Stimulated activated CD4-positive, alpha-beta T cell treated with anti-CD3 and anti-CD28 coated beads, TNF-alpha, amount 100 ng/mL, for 24 hours (primary cell): ENCODE data around the gene CRISP1.
"Not testable (repeated sequence)": the region's sequence is repeated elsewhere in the genome, so short reads cannot be mapped to it uniquely, and the experiment has no call there.

ENCODE experiments used
- DNase-seq, 3 experiments: peaks; one replicate each; pipeline ENCODE4 v3.0.0-alpha.2; 2020; ENCODE audit warnings: low read depth in 3 of 3

CRISP1 gene, protein sequence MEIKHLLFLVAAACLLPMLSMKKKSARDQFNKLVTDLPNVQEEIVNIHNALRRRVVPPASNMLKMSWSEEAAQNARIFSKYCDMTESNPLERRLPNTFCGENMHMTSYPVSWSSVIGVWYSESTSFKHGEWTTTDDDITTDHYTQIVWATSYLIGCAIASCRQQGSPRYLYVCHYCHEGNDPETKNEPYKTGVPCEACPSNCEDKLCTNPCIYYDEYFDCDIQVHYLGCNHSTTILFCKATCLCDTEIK

DNA sequence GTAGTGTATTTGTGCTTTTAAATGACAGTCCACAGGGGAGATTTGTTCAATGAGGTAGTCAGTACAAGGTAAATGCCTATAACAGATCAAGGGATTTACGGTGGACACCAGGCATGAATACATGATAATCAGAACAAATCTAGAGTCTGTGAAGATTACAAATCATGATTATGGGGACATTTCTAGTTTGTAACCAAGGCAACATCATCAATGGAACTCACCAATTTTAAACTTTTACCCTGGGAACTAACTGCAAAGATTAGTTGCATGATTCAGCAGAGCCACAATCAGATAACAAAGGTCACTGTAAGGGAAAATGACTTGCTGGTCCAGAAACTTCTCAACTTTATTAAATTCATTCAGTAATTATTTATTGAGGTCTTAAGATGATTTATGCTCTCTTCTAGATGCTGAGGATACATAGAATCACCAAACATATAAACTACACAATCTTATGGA is at the start of gene CRISP1:
CRISP1 (minus strand) TSS at position 51 of the 459 bp plus-strand sequence. CDS start 9,135 bp downstream, outside the sequence.
- DNase-seq: no peak

DNA sequence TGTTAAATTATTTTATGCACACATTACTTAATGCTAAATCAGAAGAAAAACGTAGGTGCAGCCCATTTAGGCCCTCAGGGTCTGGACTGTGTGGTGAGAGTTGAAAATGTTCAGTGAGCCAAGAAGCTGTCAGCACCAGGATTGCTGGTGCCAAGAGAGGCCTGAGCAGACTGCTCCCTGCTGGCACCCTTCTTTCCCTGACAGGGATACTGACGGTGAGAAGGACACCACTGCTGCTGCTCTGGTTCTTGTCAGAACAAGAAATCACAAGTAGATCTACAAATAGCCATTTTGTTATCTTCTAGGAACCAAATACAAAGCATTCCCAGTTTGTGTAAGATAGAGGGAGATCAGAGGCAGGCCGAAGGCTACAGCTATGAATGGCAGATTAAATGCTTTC is 48.7 kb upstream of the CRISP1 start:
- DNase-seq: no peak

DNA sequence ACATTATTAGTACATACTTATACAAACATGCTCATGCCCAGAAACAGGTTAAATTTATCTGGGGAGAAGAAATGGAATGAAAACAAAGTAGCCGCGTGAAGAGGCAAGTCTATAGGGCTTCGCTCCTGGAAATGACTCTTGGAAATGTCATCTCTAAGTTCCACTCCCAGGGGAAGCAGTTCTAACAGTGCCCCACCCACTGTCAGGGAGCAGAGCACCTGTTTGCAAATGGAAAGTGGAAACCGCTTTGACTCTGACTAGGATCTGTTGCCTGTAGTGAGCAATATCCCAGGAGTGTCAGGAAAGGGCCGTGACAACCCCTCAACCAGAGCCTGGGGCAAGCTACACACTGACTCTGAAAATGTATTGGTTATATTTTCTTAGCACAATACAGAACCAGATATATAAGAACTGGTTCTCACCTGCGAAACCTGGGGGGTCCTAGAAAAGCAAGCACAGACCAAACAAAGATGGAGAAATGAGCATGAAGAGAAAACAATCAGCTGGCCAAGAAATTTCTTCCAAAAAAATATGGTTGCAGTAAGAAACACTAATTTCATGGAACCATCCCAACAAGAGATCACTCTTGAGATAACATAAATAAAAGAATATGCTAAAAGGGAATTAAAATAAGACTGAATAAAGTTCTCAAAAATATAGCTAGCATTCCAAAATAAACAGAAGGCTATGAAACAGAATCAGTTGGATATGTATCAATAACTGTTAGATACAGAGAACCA is 47.5 kb upstream of the CRISP1 start:
- no peak for DNase-seq

DNA sequence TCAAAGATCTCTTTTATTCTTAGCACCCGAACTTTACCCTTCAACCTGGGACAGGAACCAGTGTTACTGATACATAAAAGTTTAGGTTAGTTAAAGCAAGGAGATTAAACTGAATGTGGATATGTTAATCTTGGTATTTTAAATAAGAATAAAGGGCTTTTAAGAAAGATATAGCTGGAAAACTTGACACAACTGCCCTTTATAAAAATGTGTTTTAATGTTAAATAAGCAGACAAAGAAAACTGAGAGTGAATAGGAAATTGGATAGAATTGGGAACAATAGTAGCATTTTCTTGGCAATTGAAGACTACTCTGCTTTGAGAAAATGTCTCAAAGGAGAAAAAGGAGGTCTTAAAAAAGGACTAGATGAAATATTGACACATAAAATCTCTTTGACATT is 45.9 kb upstream of the CRISP1 start:
- no peak for DNase-seq

DNA sequence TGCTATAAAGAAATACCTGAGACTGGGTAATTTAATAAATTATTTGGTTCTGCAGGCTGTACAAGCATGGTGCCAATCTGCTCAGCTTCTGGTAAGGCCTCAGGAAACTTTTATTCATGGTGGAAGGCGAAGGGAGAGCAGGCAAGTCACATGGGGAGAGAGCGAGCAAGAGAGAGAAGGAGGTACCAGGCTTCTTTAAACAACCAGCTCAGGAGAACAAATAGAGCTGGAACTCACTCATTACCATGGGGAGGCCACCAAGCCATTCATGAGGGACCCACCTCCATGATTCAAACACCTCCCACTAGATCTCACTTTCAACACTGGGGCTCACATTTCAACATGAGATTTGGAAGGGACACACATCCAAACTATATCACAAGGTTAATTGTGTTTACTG is 44.9 kb upstream of the CRISP1 start:
- no peak for DNase-seq

DNA sequence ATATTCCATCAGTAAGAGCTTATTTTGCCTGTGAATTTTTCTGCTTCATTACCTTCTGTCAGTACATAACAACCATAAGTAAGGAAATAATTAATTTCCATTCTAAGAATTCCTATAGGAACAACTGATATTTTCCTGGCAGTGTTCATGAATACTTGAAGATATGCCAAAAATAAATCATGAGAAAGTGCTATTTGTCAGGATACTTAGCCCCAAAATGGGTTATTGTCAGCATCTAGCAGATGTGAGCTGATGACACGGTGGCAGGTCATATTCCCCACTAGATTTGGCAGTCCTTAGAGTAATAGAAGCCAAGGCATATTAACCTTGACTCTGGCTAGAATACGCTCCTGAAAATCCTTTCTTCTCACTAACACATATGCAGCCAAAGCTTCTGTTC is 43.2 kb upstream of the CRISP1 start:
- no peak for DNase-seq

DNA sequence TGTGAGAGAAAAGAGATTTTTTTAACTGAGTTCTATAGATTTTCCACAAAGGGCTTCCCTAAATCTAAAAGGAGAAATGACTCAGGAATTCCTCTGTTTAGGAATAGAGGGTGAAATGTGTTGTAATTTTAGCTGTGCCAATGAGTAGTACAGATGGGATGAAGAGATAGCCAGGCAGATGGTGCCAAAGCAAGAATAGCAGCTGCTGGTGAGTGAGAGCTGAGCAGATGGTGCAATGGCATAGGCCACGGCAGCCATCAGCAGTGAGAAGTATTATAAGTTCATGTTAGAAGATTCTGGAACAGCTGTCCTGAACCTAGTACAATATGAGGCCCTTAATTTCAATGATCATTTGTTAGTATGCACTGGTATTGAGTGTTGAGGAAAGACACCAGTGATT is 40.2 kb upstream of the CRISP1 start:
- no peak for DNase-seq

DNA sequence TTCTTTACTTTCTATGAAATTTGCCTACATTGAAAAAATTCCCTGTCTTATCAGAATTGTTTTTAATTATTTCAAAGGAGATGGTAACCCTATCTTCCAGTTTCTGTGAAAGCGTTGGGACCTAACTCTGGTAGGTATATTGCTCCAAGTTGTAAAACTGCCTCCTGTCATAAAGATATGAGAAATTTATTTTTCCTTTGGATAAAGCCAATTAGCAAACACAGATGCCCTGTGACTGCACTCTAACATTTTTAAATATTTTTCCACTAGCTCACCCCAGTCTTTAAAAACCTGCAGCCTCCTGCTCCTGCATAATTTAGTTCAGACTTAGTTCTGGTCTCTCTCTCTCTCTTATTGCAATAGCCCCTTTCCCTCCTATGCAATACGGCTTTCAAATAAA is 39.0 kb upstream of the CRISP1 start:
- DNase-seq: no peak

DNA sequence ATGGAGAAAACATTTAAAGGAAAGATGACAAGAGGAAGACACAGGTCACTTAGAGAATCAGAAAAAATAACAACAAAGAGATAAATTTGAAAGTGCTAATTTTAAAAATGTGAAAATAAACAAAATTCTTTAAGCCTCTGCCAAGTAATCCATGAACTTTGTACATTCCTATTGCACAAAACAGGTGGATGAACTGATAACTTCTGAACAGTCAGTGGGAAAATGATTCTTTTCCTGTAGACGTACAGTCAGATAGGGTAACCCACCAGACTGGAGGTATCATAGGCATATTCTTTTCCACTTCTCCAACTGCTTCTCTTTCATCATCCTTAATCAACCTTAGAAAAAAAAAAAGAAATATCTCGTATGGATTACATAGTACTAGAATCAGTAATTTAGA is 36.5 kb upstream of the CRISP1 start:
- DNase-seq: no peak

DNA sequence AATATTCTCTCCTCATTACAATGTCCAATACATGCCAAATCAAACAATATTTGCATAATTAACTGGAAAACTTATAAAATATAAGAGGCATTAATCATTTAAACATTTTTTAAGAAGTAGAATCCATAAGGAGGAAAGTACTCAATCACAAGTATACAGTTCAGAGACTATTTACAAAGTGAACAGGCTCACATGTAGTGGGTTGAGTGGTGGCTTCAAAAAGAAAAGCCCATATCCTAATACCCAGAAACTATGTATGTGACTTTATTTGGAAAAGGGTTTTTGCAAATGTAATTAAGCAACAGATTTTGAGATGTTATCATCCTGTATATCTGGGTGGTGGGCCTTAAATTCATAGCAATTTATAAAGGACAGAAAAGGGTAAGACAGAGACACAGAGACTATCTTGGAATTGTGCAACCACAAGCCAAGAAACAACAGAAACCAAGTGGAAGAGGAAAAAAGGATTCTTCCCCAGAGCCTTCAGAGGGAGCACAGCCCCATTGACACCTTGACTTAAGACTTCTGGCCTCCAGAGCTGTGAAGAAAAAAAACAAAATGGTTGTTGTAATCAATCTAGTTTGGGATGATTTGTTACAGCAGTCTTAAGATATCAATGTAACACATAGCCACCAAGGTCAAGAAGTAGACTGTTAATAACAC is 32.7 kb upstream of the CRISP1 start:
- no peak for DNase-seq

DNA sequence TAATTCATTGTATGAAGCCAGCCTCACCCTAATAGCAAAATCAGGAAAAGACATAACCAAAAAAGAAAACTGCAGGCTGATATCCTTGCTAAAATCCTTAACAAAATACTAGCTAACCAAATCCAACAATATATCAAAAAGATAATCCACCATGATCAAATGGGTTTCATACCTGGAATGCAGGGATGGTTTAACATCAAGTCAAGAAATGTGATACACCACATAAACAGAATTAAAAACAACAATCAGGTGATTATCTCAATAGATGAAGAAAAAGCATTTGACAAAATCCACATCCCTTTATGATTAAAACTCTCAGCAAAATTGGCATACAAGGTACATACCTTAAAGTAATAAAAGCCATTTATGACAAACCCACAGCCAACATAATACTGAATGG is 29.2 kb upstream of the CRISP1 start:
- DNase-seq: not testable (repeated sequence)

DNA sequence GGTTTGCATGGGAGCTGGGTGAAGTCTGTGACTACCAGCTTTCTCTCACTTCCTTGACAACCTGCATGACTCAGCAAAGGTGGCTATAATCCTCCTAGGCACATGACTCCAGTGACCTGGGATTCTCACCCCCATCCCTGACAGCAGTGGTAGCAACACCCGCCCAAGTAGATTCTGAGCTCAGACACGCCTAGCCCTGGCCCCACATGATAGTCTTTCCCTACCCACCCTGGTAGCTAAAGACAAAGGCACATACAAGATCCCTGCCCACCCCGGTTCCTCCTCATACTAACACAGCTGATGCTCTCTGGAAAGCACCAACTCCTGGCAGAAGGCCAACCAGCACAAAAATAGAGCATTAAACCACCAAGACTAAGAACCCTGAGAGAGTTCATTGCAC is 25.9 kb upstream of the CRISP1 start:
- DNase-seq: no peak

DNA sequence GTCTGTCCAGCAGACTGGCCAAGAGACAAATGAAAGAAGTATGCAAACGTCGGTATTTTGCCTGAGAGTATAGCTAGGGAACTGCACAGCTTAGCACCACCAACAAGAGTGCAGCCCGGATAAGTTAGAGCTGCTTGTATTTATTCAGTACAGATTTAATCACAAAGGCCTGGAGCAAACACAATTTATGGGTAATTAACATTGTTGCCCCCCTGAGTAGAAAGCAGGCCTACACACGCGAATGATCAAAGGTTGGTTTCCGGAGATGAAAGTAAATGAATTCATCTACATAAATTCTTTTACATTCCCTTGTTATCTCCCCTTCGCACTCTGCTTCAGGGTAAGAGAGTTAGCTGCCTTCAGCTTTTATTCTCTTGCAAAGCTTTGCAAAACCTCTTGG is 24.7 kb upstream of the CRISP1 start:
- DNase-seq: no peak

DNA sequence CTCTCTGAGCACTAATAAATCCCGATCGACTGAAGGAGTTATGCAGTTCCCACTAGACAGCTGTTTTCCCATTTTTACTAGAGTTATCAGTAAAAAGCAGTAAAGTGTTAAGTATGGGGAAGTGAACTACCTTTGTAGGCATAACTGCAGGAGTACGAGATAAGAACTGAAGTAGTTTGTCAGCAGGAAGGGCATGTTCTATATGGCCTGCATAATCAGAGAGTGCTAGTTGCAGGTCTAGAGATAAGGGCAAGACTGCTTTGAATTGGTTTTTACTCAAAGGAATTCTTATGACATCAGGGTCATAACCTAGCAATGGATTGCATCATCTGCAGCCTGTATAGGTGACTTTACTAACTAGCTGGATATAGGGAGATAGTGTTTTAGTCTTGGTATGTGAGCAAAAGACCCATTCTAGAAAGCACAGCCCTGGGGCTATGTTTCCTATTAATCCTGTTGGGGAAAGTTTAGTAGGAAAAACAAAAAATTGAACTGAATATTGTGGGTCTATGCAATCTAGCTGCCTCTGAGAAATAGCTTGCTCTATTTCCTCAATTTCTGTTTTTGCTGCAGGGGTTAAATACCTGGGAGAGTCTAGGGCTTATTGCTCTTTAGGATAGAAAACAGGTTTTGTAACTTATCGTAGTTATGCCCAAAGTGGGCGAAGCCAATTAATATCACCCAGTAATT is 22.6 kb upstream of the CRISP1 start:
- no peak for DNase-seq

DNA sequence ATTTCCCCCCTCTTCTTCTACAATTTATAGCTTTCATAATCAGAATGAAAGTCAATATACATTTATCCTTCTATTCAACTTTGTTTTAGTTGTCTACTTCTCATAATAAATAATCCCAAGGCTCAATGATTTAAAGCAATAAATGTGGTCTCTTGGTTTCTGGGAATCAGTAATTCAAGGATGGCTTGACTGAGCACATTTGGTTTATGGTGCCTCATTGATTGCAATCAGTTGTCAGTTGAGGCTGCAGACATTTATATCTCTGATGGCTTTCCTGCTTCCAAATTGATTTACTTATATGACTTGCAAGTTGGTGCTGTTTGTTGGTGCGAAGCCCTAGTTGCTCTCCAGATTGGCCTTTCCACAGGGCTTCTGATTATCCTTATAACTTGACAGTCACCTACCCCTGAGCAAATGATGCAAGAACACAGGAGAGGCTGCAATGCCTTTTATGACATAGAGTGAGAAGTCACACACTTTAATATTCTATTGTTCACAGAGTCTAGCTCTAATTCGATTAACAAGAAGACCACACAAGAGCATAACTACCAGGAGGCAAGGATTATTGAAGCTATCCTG is 2.7 kb upstream of the CRISP1 start:
- DNase-seq: no peak

DNA sequence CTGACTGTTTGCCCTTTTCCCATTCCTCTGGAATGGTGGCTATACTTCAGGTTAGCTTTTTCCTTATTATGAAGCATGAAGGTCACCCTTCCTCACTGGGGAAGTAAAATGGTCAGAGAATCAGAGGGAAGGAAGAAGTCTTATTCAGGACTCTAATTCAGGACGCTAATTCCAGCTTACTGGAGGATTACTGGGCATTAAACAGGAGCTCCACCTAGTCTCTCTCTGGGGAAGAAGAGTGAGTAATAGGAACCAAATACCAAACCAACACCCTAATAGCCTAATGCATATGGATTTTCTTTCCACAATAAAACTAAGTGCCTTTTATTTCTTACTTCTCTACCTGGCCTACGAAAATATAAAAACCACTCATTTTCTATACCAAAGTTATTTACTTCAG is 10.1 kb downstream of the CRISP1 start:
- DNase-seq: no peak

DNA sequence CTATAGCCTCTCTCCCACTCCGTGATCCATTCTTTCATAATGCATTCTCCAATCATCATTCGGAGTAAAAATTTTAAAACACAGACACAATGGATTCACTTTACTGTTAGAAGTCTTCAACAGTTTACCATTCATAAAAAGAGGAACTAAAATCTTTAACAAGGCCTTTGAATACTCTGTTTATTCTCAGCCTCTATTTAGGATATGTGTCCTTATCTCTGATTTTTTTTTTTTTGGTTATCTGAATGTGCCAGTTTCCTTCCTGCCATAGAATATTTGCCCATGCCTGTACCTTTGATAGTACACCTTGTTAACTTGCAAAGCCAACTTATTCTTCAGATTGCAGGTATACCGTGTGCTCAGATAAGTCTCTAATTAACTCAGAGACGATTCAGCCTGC is 11.1 kb downstream of the CRISP1 start:
- DNase-seq: no peak

DNA sequence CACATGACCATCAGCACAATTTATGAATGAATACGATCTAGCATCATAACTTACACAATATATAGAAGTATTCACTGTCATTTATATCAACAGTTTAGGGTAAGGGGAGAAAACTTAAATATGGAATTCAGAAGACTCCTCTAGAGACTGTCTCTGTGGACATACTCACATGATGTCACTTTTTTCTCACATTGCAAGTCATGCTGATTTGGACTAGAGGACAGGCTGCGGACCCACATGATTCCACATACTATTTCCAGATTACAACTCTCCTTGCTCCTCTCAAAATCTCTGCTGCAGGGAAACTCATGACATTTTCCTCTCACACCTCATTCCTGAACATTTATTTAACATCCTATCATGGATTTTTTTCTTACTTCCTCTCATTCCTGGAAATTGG is 13.4 kb downstream of the CRISP1 start:
- DNase-seq: no peak

DNA sequence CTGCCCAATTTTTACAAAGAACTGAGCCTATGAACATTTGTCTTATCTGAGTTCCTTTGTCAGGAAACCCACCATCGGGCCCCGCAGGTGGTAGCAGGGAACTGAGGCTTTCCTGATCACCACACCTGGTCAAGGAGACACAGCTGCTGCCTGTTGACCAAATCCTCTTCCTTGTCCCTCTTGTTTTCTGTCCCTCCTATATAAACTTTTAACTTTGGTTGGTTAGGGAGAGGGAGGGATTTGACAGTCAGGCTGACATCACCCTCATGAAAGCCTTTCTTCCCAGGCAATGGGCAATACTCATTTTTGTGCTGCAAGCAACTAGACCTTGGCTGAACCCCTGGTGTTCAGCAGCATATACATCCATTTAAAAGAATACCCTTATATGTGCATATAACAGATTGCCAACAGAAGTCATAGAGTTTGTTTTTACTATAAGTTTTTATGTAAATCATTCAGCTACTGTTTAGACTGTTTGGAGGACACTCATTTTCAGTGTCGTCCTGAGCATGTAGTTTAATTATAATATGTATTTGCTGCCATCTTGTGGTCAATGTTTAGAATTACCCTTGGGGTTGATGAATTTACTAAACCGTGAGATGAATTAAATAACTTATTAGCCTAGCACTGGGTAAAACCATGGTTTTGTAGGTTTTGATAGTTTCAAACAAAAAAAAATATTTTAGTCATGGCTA is 17.0 kb downstream of the CRISP1 start:
- no peak for DNase-seq

DNA sequence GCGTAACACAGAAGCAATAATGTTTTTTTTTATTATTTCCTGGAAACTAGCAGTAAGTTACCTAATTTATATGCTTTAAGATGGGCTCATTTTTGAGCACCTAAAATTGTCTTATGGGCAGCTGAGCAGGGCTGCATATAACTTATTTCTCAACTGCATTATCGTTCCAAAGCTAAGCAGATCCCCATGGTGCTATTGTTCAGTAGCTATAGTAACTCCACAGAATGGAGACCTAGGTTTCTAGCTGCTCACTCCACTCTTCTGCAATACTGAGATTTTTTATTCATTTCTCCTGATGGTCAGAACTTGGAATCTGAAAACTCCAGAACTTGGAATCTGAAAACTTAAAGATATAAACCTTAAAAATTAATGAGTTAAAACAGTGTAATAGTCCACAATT is 18.7 kb downstream of the CRISP1 start:
- DNase-seq: no peak

DNA sequence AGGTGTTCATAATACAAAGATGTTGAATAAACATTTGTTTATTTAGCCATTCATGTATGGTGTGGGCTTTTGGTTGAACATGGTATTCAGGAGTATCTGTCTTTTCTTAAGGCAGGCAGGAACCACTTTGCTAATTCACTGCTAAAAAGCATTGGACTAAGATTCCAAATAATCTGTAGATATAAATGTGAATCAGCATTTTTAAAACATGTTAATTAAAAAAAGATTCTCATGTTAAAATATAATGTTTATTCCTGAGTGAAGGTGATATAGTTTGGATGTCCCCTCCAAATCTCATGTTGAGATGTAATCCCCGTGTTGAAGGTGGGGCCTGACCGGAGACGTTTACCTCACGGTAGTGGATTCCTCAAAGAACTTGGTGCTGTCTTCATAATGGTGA is 19.3 kb downstream of the CRISP1 start:
- no peak for DNase-seq
